HG02763 (cell line): ENCODE measurements around the gene CADPS2.
"Not testable (repeated sequence)": the region's sequence is repeated elsewhere in the genome, so short reads cannot be mapped to it uniquely, and the experiment has no call there.

Experiments used
- ATAC-seq: cut with Tn5 transposase; IDR thresholded peaks from one replicate; pipeline ENCODE4 v1.9.1; 2021; ENCODE audit warnings: mild to moderate bottlenecking, moderate library complexity; ENCODE audit not compliant: unreplicated experiment

Gene CADPS2

GRCh38 chr7:122850528-122850927 is 35.7 kb downstream of the CADPS2 start:
- no peak for ATAC-seq

DNA sequence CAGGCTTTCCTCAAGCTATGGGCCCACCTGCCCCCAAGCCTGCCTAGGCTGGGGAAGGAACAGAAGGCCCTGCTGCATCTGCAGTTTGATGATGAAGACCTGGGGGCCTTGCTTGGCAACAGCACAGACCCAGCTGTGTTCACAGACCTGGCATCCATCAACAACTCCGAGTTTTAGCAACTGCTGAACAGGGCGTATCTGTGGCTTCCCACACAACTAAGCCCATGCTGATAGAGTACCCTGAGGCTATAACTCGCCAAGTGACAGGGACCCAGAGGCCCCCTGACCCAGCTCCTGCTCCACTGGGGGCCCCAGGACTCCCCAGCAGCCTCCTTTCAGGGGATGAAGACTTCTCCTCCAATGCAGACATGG is 36.3 kb downstream of the CADPS2 start:
- ATAC-seq: no peak

DNA sequence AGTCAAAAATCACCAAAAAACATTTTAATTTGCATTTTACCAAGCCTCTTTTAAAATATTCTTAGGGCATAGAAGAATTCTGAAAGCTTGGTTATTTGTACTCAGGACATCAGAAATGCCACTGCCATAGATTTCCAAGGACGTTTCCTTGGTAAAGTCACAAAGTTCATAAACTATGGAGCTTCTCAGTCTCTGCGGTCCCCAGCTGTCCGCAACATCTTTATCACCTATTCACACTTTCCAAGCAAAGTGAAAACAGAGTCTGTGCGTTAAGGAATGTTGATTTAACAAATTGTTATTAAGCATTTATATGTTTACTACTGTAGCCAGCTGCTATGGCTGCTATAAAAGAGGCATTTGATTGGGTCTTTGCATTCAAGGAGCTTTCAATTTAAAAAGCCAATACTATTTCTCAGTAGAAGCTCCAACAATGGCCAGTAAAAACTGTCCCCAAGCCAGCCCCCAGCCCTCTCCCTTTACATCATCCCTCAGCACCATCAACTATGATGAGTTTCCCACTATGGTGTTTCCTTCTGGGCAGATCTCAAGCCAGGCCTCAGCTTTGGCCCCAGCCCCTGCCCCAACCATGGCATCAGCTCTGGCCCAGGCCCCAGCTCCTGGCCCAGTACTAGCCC is 36.8 kb downstream of the CADPS2 start:
- no peak for ATAC-seq

DNA sequence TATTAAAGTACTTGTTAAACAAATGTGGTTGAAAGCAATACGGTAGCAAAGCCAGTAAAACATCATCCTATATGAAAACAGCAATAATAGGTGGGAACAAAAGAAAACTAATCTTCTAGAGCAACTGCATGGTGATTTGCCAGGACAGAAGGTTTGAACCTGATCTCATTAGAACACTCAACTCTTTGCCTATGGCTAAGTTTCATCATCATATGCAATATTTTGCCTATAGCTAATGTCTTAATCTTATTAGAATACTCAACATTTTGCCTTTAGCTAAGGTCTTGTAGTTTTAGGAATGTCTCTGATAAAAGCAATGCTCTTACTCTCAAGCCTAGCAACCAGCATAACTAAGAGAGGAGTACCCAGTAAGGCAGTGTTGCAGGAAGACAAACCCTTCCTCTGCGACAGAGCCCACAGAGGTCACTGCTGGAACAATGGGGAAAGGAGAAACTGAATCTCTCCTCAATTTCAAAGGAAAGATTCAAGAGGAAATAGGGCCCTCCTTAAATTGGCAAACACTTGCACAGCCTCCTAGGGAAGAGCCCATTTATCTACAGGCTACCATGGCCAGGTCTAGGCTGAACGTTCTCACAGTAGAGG is 38.3 kb downstream of the CADPS2 start:
- no peak for ATAC-seq

DNA sequence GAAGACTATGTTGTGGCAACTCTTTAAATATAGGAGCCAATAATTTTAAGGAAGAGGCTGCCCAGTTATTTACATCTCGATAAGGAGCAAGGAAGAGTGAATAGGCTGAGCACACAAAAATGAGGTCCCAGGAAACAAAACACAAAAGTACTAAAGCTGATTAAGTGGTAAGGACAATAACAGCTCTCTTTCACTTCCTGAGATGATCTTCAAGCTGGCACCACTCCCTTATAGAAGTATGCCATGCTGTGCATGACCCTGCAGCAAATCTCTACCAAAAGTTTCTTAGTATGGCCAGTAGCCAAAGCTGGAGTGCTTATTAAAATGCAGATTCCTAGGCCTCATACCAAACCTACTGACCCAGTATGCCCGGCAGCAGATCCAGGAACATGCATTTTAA is 39.7 kb downstream of the CADPS2 start:
- ATAC-seq: no peak

GRCh38 chr7:122845286-122845685 is 41.0 kb downstream of the CADPS2 start:
- ATAC-seq: no peak

DNA sequence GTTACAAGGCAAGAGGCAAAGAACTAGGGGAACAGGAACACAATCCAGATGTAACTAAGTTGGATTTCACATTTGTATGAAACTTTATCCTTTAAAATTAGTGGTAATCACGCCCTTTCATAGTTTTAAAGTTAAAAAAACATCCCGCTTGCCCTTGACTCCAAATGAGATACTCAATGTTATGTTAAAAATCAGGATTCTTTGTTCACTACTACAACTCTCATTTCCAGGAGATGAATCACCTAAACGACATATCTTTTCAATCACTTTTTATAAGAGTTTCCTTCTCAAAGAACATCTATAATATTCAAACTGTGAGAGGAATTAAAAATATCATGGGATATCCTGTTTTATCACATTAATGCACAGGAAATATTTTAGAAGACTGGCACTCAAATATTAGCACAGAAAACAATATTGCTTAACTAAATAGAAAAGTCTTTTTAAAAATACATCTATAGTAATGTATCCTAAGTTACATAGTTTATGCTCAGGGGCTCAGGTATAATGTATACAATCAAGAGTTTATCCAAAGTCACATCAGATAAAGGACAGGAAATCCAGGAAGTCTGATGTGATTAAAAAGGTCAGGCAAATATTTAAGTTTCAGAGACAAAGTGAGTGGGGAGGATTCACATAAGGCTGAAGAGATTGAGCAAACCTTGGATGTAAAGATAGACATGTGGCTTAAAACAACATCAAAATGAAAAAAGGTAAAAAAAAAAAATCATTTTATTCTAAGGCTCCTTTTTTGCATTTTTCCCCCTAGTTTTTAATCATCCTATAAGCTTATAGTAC is 41.9 kb downstream of the CADPS2 start:
- ATAC-seq: no peak

- no peak for ATAC-seq
These were observed 43.3 kb downstream of the CADPS2 start for GRCh38 chr7:122842971-122843370.

GRCh38 chr7:122836286-122836685 is 50.0 kb downstream of the CADPS2 start:
- not testable (repeated sequence) for ATAC-seq

DNA sequence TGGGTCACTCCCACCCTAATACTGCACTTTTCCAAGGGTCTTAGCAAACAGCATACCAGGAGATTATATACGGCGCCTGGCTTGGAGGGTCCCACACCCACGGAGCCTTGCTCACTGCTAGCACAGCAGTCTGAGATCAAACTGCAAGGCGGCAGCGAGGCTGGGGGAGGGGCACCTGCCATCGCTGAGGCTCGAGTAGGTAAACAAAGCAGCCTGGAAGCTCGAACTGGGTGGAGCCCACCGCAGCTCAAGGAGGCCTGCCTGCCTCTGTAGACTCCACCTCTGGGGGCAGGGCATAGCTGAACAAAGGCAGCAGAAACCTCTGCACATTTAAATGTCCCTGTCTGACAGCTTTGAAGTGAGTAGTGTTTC is 51.7 kb downstream of the CADPS2 start:
- not testable (repeated sequence) for ATAC-seq

- ATAC-seq: no peak
These were observed 52.2 kb downstream of the CADPS2 start for GRCh38 chr7:122833888-122834570.

- no peak for ATAC-seq
These were observed 54.8 kb downstream of the CADPS2 start for GRCh38 chr7:122831436-122831835.

- ATAC-seq: no peak
These were observed 56.3 kb downstream of the CADPS2 start for GRCh38 chr7:122829962-122830361.

DNA sequence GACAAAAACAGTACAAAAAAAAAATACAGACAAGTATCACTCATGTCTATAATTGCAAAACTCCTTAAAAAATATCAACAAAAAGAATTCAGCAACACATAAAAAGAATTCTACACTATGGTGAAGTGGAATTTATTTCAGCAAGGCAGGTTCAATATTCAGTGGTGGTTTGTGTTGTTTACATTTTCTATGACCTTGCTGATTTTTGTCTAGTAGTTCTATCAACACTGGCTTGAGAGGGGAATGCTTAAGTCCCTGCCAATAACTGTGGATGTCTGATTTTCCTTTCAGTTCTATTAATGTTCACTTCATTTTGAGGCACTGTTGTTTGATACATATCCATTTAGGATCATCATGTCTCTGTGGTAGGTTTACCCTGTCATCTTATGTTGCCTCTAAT is 58.5 kb downstream of the CADPS2 start:
- no peak for ATAC-seq

GRCh38 chr7:122813845-122814244 is 72.4 kb downstream of the CADPS2 start:
- ATAC-seq: no peak

DNA sequence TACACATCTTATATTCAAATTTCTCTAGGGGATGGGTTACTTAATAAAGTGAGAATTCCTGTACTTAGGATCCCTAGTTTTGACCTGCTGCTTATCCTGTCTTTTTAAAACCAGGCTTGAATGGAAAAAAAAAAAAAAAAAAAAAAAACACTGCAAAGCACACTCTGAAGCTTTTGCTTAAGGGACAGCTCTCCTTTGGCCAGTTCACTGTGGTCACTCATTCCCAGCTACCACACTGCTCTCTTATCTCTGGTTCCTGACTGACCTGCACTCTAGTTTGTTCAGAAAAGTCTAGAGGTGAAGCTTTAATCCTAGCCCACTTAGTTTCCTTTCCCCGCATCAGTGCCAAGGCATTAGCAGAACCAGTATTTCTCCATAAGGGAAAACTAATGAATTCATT is 82.4 kb downstream of the CADPS2 start:
- no peak for ATAC-seq

- ATAC-seq: no peak
These were observed 82.9 kb downstream of the CADPS2 start for GRCh38 chr7:122803323-122803722.

GRCh38 chr7:122802301-122802751 is 83.9 kb downstream of the CADPS2 start:
- no peak for ATAC-seq

DNA sequence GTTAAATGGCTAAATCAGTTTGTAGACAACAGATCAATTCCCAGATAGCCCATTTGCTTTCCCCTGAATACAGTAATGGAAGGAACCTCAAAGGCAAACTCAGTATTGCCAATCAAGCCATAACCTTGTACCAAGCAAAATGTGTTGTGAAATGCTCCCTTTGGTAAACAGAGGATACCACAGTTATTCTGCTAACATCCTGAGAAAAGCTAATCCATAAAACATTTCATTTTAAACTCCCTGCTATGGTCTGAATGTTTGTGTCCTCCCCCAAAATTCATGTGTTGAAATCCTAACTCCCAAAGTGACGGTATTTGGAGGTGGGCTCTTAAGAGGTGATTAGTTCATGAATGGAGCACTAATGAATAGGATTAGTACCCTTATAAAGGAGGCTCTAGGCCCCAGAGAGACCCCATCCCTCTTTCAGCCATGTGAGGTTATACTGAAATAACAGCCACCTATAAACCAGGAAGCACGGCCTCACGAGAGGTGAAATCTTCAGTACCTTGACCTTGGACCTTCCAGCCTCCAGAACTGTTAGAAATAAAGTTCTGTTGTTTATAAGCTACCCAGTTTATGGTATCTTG is 94.2 kb downstream of the CADPS2 start:
- ATAC-seq: no peak

GRCh38 chr7:122790591-122790990 is 95.7 kb downstream of the CADPS2 start:
- no peak for ATAC-seq

- no peak for ATAC-seq
These were observed 96.1 kb downstream of the CADPS2 start for GRCh38 chr7:122790132-122790531.
